OCI-LY7 (cell line): ENCODE data around the gene ANGPTL8. TPM values are rescaled to one million over a fixed set of nuclear protein-coding genes. Genes with fewer than 3 reads are reported as not detected.

Experiments used
- BruUV-seq: library from RNA; stranded (reverse); fragments of 400-500 nt; replicated peaks from 2 replicates; lab custom pipeline; 2021; lab: Mats Ljungman, UMichigan
- CTCF ChIA-PET: fragments of 300-600 bp; sonication (Branson Sonifier 250); formaldehyde crosslinking; loops from one replicate; lab custom pipeline; 2022; ENCODE audit warnings: antibody characterized with exemption; ENCODE audit not compliant: unreplicated experiment; lab: Charles Lee
- POLR2A ChIA-PET: fragments of 300-600 bp; sonication (Branson Sonifier 250); formaldehyde crosslinking; loops from one replicate; lab custom pipeline; 2022; ENCODE audit warnings: antibody characterized with exemption; lab: Charles Lee
- DNase-seq: peaks from one replicate; pipeline ENCODE4 v3.0.0-alpha.2; 2015; ENCODE audit warnings: low spot score
- H2AFZ ChIP-seq: fragments of 200-600 bp; sonication (generic), shearing (Covaris generic); 2 replicates; pipeline ENCODE4 v1.6.1; 2014; ENCODE audit warnings: mild to moderate bottlenecking, antibody characterized with exemption, low read length, moderate library complexity
- H3K27ac ChIP-seq: fragments of 200-600 bp; sonication (generic); 2 replicates; pipeline ENCODE4 v1.5.1; 2014; ENCODE audit warnings: mixed run types, low read depth, mild to moderate bottlenecking, moderate library complexity, low read length, inconsistent platforms; ENCODE audit not compliant: poor library complexity, severe bottlenecking
- H3K36me3 ChIP-seq: fragments of 200-600 bp; sonication (generic); 2 replicates; pipeline ENCODE4 v1.6.1; 2014; ENCODE audit warnings: mild to moderate bottlenecking, antibody characterized with exemption, low read length, moderate library complexity, mixed read lengths; ENCODE audit not compliant: insufficient read depth
- H3K4me1 ChIP-seq: fragments of 200-600 bp; sonication (generic); 2 replicates; pipeline ENCODE4 v1.5.1; 2014; ENCODE audit warnings: mild to moderate bottlenecking, low read length; ENCODE audit not compliant: insufficient read depth, poor library complexity, severe bottlenecking
- H3K4me2 ChIP-seq: fragments of 200-600 bp; sonication (generic); 2 replicates; pipeline ENCODE4 v1.6.1; 2014; ENCODE audit warnings: mild to moderate bottlenecking, low read length
- H3K4me3 ChIP-seq: fragments of 200-600 bp; sonication (generic); 2 replicates; pipeline ENCODE4 v1.5.1; 2014; ENCODE audit warnings: mild to moderate bottlenecking, low read depth, low read length; ENCODE audit not compliant: poor library complexity, severe bottlenecking
- H3K79me2 ChIP-seq: fragments of 200-600 bp; sonication (generic); 2 replicates; pipeline ENCODE4 v1.6.1; 2016; ENCODE audit warnings: low read depth, mild to moderate bottlenecking, low read length, moderate library complexity, mixed read lengths; ENCODE audit not compliant: insufficient read depth
- H3K9me2 ChIP-seq: fragments of 200-600 bp; sonication (generic); 2 replicates; pipeline ENCODE4 v1.6.1; 2016; ENCODE audit warnings: mild to moderate bottlenecking, low read length, mixed read lengths; ENCODE audit not compliant: insufficient read depth
- H3K9me3 ChIP-seq: fragments of 200-600 bp; sonication (generic); 2 replicates; pipeline ENCODE4 v1.6.1; 2014; ENCODE audit warnings: mild to moderate bottlenecking, mixed run types, low read length, mixed read lengths
- H4K20me1 ChIP-seq: fragments of 200-600 bp; sonication (generic); 2 replicates; pipeline ENCODE4 v1.6.1; 2014; ENCODE audit warnings: mild to moderate bottlenecking, antibody characterized with exemption, low read length, moderate library complexity, mixed read lengths; ENCODE audit not compliant: insufficient read depth
- EZH2phosphoT487 ChIP-seq: fragments of 200-600 bp; sonication (generic); IDR thresholded peaks from 2 replicates; pipeline ENCODE4 v1.6.1; 2018; ENCODE audit warnings: low read depth, borderline replicate concordance, mild to moderate bottlenecking, mixed run types, antibody characterized with exemption, low read length, moderate library complexity, mixed read lengths
- intact Hi-C: fragments of 100-400 bp; cut with micrococcal nuclease; formaldehyde crosslinking; loops from one replicate; pipeline ENCODE4 v1.10.0; 2022; ENCODE audit not compliant: unreplicated experiment
- total RNA-seq, 2 experiments: library from RNA; depleted of rRNA in 1 of 2; stranded (reverse); fragments of >200 nt in 1 of 2; shearing (Covaris generic) in 1 of 2; gene quantifications; 2 replicates each; pipeline ENCODE4 v1.2.3, GENCODE V29; 2014 to 2022
- TF ChIP-seq, protein P1 (sequence below): fragments of 200-600 bp; sonication (generic); conservative IDR thresholded peaks from 2 replicates; pipeline ENCODE4 v1.5.1; 2014; ENCODE audit warnings: mild to moderate bottlenecking, antibody characterized with exemption, low read length, moderate library complexity, mixed read lengths

The ANGPTL8 gene
- total RNA-seq, 2 experiments from 2014 or later: not detected

DNA sequence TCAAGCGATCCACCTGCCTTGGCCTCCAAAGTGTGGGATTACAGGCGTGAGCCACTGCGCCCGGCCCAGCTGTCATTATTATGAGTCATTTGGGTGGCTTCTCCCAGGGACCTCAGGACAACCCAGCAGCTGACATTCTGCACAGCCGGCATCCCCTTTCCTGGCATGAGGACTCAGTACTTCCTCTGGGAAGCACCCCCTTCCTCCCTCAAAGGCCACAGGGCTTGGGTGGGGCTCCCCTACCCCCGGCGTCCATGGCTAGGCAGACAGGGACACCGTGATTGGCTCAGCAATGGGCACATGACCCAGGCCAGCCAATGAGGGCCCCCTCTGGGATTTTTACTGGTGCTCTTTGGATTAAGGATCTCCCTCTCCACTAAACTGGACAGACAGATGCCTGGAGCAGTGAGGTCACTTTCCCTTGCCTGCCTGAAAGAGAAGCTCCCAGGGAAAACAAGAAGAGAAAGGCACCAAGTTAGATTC is 48.1 kb upstream of the ANGPTL8 start:
- H3K27ac ChIP-seq: peak overlapping the region; percentile 95
- POLR2A ChIA-PET: interaction anchor here (1.9 kb wide), 1 partner anchor 35 kb away, joined by 6 read pairs; the partner anchor contains the start of gene SPC24
- no TSS peak for BruUV-seq

DNA sequence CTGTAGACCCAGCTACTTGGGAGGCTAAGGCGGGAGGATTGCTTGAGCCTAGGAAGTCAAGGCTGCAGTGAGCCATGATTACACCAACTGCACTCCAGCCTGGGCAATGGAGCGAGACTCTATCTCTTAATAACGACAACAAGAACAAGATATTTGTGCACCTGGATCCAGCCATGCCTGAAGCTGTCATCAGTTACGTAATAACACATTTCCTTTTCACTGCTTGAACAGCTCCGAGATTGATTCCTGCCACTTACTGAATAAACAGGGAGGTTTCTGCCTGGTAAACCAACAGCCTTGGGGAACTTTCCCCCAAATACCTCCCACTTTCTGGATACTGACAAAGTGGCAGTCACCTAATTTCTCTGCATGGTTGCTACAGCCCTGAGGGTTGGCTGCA is 47.5 kb upstream of the ANGPTL8 start:
- Histone ChIP-seq H3K9me3 (no peaks in the 10 kb centered on the region), H3K4me1 (peaks cover 87% of the 10 kb centered on the region), H3K36me3 (peaks cover 80% of the 10 kb centered on the region), H3K79me2 (peaks cover 65% of the 10 kb centered on the region), H2AFZ (no peak overlapping the region; the same call in 1 of the 2 replicates), H3K27ac (peak overlapping the region; percentile 95), H4K20me1 (no peaks in the 10 kb centered on the region), H3K4me2 (peak overlapping the region; percentile 63), H3K9me2 (no peaks in the 10 kb centered on the region), H3K4me3 (peak overlapping the region; percentile 58)
- TF ChIP-seq, protein P1, sequence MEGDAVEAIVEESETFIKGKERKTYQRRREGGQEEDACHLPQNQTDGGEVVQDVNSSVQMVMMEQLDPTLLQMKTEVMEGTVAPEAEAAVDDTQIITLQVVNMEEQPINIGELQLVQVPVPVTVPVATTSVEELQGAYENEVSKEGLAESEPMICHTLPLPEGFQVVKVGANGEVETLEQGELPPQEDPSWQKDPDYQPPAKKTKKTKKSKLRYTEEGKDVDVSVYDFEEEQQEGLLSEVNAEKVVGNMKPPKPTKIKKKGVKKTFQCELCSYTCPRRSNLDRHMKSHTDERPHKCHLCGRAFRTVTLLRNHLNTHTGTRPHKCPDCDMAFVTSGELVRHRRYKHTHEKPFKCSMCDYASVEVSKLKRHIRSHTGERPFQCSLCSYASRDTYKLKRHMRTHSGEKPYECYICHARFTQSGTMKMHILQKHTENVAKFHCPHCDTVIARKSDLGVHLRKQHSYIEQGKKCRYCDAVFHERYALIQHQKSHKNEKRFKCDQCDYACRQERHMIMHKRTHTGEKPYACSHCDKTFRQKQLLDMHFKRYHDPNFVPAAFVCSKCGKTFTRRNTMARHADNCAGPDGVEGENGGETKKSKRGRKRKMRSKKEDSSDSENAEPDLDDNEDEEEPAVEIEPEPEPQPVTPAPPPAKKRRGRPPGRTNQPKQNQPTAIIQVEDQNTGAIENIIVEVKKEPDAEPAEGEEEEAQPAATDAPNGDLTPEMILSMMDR: no peak
- TF ChIP-seq EZH2phosphoT487: no peak
- POLR2A ChIA-PET: interaction anchor here (0.9 to 1.9 kb wide), 3 partner anchors 9 to 43 kb away, joined by 3 to 6 read pairs (median 4); partner anchors contain the start of gene SPC24
- DNase-seq: peak; percentile 96
- CTCF ChIA-PET: no interaction called here
- BruUV-seq: no TSS peak
- intact Hi-C loops: loop anchor here (5.0 to 10.0 kb wide), 3 partner anchors 145 to 537 kb away; partner anchors contain the start of gene ILF3

More for the DNA sequence above, 48.1 kb upstream of the ANGPTL8 start:
- Histone ChIP-seq H3K4me3 (peak overlapping the region; percentile 58), H3K4me1 (peaks cover 93% of the 10 kb centered on the region), H3K36me3 (peaks cover 86% of the 10 kb centered on the region), H3K4me2 (peak overlapping the region; percentile 63), H3K9me2 (no peaks in the 10 kb centered on the region), H4K20me1 (no peaks in the 10 kb centered on the region), H3K79me2 (peaks cover 60% of the 10 kb centered on the region), H3K9me3 (no peaks in the 10 kb centered on the region), H2AFZ (no peak overlapping the region; the same call in 1 of the 2 replicates)
- intact Hi-C loops: loop anchor here (5.0 to 10.0 kb wide), 3 partner anchors 144 to 537 kb away; partner anchors contain the start of gene ILF3
- CTCF ChIA-PET: no interaction called here
- DNase-seq: peak; percentile 75
- no peak for TF ChIP-seq EZH2phosphoT487
- TF ChIP-seq, protein P1: no peak
